GM21723 (cell line): ENCODE measurements around the gene ZIC4.

Experiments used
- ATAC-seq: cut with Tn5 transposase; IDR thresholded peaks from one replicate; pipeline ENCODE4 v1.9.1; 2021; ENCODE audit warnings: mild to moderate bottlenecking, moderate library complexity; ENCODE audit not compliant: unreplicated experiment

ZIC4 gene

GRCh38 chr3:147356145-147356908 lies 50.0 kb downstream of the ZIC4 start:
- ATAC-seq: no peak

- ATAC-seq: no peak
Observed at GRCh38 chr3:147355753-147356090, 50.6 kb downstream of the ZIC4 start.

GRCh38 chr3:147355084-147355752 lies 51.1 kb downstream of the ZIC4 start:
- no peak for ATAC-seq

- no peak for ATAC-seq
Observed at GRCh38 chr3:147354623-147355022, 51.7 kb downstream of the ZIC4 start.

- ATAC-seq: no peak
Observed at GRCh38 chr3:147351301-147351700, 55.0 kb downstream of the ZIC4 start.

- no peak for ATAC-seq
Observed at GRCh38 chr3:147348976-147349375, 57.4 kb downstream of the ZIC4 start.

DNA sequence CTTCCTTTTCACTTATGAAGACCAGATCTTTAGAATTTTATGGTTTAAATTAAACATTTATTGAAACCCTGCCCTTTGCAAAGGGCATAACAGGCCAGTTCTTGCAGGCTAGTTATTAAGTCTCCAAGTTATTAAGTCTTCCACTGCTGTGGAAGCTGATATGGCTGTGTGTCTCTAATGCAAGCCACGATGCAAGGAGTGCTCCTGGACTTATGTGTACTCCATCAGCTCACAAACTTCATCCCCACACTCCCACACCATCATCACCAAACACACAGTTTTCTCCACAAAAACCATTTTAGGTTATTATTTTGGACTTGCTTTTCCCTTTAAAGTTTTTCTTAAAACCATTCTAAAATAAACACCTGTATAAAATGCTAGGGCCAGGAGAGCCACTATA lies 62.4 kb downstream of the ZIC4 start:
- ATAC-seq: no peak

GRCh38 chr3:147341727-147342126 lies 64.6 kb downstream of the ZIC4 start:
- no peak for ATAC-seq

GRCh38 chr3:147336543-147337278 lies 69.6 kb downstream of the ZIC4 start:
- ATAC-seq: no peak
